Tibial artery (tissue), 4 donors: ENCODE results near the gene ZNF593.

ENCODE experiments used
- DNase-seq, 2 donors: peaks; one replicate each; pipeline ENCODE4 v3.0.0-alpha.2; 2019
- H3K27ac ChIP-seq, 2 donors: fragments of 200-600 bp; sonication (generic) in 1 of 2; 1 replicate in 1 of 2; 2 replicates in 1 of 2; pipeline ENCODE4 v1.5.1; 2018 to 2019; ENCODE audit warnings: mild to moderate bottlenecking in 1 of 2
- H3K27me3 ChIP-seq, 2 donors: fragments of 200-600 bp; sonication (generic) in 1 of 2; one replicate each; pipeline versions ENCODE4 v1.5.1 to v1.6.0; 2016 to 2019
- H3K36me3 ChIP-seq, 3 donors: fragments of 200-600 bp; sonication (generic) in 2 of 3; one replicate each; pipeline ENCODE4 v1.5.1; 2016 to 2019; ENCODE audit warnings: mild to moderate bottlenecking in 2 of 3
- H3K4me1 ChIP-seq, 4 donors: fragments of 200-600 bp; sonication (generic) in 2 of 4; 1 replicate in 3 of 4; 2 replicates in 1 of 4; pipeline ENCODE4 v1.5.1; 2016 to 2019
- H3K4me3 ChIP-seq, 2 donors: fragments of 200-600 bp; sonication (generic) in 1 of 2; 1 replicate in 1 of 2; 2 replicates in 1 of 2; pipeline ENCODE4 v1.5.1; 2018 to 2019; ENCODE audit warnings: mild to moderate bottlenecking in 2 of 2
- H3K9me3 ChIP-seq, 3 donors: fragments of 200-600 bp; sonication (generic) in 1 of 3; one replicate each; pipeline ENCODE4 v1.5.1; 2016 to 2019
- intact Hi-C: fragments of 100-400 bp; cut with DNase I; formaldehyde crosslinking; loops from one replicate; pipeline ENCODE4 v1.15.0; 2023; ENCODE audit warnings: low total_unique reads
- TF ChIP-seq, protein P1 (sequence below), 2 experiments: fragments of 200-600 bp in 1 of 2; fragments of 450-650 bp in 1 of 2; IDR thresholded peaks; one replicate each; pipeline ENCODE4 v1.5.1; 2017 to 2019; ENCODE audit warnings: antibody characterized with exemption in 2 of 2, mild to moderate bottlenecking in 1 of 2, moderate library complexity in 1 of 2

Gene ZNF593

DNA sequence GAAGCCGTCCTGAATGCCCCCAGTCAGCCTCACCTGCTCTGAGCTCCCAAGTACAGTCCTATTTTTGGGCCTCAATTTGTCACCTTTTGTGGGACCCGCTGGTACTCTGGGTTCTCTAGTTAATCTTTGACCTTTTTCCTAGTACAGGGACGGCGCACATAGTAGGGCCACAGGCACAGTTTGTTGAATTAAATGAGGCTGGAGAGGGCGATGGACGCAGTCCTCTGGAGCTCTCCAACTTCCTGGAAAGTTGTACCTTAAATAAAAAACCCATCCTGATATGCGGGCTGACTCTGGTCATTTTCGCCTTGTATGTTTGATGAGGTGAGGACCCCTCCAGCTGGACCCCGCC lies 6.0 kb upstream of the ZNF593 start:
- H3K36me3 ChIP-seq = no peaks in the 10 kb centered on the region
- H3K27ac ChIP-seq = no peak overlapping the region
- peak overlapping the region; percentile 44 to 59 for H3K4me3 ChIP-seq
- H3K4me1 ChIP-seq = peaks cover 0 to 28% (median 20%) of the 10 kb centered on the region in 4 donors
- TF ChIP-seq, protein P1, sequence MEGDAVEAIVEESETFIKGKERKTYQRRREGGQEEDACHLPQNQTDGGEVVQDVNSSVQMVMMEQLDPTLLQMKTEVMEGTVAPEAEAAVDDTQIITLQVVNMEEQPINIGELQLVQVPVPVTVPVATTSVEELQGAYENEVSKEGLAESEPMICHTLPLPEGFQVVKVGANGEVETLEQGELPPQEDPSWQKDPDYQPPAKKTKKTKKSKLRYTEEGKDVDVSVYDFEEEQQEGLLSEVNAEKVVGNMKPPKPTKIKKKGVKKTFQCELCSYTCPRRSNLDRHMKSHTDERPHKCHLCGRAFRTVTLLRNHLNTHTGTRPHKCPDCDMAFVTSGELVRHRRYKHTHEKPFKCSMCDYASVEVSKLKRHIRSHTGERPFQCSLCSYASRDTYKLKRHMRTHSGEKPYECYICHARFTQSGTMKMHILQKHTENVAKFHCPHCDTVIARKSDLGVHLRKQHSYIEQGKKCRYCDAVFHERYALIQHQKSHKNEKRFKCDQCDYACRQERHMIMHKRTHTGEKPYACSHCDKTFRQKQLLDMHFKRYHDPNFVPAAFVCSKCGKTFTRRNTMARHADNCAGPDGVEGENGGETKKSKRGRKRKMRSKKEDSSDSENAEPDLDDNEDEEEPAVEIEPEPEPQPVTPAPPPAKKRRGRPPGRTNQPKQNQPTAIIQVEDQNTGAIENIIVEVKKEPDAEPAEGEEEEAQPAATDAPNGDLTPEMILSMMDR (IDR thresholded peaks at IDR 0.05) = no peak
- H3K9me3 ChIP-seq = no peaks in the 10 kb centered on the region
- peaks cover 0 to 14% of the 10 kb centered on the region in 2 donors for H3K27me3 ChIP-seq
- no peak for DNase-seq
- intact Hi-C loops = loop anchor here (5.0 kb wide), 1 partner anchor 51 kb away; the partner anchor contains the start of gene PDIK1L

DNA sequence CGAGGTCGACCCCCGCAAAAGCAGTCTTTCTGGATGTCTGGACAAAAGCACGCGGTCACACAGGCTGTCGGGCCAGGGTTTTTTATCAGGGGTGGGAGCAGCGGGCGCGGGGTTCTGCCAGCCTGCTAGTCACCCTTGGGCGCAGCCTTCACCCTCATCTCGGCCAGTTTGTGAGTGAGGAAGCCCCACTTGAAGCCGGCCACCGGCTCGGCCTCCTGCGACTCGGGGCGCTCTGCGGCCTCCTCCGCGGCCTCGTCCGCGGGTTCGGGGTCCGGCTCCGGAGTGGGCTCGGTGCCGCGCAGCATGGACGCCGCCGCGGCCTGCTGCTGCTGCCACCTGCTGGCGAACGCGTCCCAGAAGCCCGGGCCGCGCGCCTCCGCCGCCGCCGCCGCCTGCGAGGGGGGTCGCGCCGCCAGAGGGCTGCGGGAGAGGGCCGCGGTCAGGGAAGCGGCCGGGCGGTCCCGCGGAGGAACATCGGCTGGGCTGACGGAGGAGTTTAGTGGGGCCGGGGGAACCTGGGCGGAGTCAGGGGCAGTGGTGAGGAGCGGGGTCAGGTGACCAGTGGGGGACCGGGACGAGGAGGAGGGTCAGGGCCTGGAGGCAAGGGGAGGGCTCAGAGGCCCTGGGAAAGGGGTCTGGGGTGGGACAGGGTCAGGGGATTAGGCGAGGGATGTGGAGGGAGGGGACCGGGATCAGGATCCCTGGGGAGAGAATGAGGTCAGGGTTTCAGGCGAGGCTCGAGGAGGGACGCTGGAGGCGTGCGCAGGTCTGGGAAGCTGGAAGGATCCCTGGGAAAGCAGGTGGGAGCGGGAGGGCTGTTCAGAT lies 5.5 kb upstream of the ZNF593 start:
- peaks cover 0 to 10% of the 10 kb centered on the region in 2 donors for H3K27me3 ChIP-seq
- DNase-seq = no peak
- no peaks in the 10 kb centered on the region for H3K9me3 ChIP-seq
- H3K4me3 ChIP-seq = peak overlapping the region; percentile 44 to 59
- peak overlapping the region; percentile 26 to 52 for H3K27ac ChIP-seq
- TF ChIP-seq, protein P1 (IDR thresholded peaks at IDR 0.05) = peak; percentile 49 to 70
- H3K36me3 ChIP-seq = no peaks in the 10 kb centered on the region
- intact Hi-C loops = loop anchor here (5.0 kb wide), 1 partner anchor 52 kb away; the partner anchor contains the start of gene PDIK1L
- peaks cover 0 to 28% (median 21%) of the 10 kb centered on the region in 4 donors for H3K4me1 ChIP-seq

DNA sequence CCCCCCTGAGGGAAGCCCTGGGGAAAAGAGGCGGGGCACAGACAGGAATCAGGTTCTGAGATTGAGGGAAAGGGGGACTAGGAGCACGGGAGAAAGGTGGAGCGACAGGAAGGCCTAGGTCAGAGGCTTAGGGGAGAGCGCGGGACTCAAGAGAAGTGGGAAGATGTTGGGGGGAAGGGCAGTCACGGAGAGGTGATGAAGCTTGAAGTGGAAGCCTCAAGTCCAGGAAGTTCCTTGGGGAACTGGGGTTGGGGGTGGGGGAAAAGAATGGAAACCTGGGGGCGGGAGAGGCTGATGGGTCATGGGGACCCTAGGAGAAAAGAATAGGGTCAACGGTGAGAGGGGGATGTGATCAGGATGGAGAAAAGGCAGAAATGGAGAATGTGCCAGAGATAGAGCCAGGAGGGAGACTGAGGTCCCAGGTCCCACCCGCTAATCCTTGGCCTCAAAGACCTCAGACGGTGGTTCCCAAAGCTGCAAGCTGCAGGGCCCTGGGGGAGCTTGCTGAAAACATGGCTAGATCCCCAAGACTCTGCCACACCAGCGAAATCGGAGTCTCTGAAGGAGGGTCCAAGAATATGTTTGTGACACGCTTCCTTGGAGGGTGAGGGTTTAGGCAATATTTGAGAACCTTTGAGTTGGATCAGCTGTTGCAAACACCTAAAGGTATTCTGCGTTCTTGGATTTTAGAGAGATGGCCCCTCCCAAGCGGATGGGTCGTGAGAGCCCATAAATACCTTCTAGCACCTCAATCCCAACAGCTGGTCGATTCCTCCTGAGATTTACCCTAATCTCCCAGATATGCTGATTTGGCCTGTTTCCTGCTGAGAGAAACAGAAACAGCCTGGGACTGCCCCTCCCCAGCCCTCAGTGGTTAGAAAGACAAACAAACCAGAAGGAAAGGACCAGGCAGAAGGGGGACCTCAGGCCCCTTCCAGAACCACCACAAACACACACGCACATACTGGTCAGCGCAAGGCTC lies 4.6 kb upstream of the ZNF593 start:
- peaks cover 0 to 6% of the 10 kb centered on the region in 2 donors for H3K27me3 ChIP-seq
- TF ChIP-seq, protein P1 (IDR thresholded peaks at IDR 0.05) = no peak
- no peaks in the 10 kb centered on the region for H3K36me3 ChIP-seq
- H3K9me3 ChIP-seq = no peaks in the 10 kb centered on the region
- peak overlapping the region; percentile 26 to 52 for H3K27ac ChIP-seq
- peaks cover 0 to 32% (median 23%) of the 10 kb centered on the region in 4 donors for H3K4me1 ChIP-seq
- DNase-seq = no peak
- intact Hi-C loops = loop anchor here (5.0 kb wide), 1 partner anchor 53 kb away; the partner anchor contains the start of gene PDIK1L
- H3K4me3 ChIP-seq = no peak overlapping the region

DNA sequence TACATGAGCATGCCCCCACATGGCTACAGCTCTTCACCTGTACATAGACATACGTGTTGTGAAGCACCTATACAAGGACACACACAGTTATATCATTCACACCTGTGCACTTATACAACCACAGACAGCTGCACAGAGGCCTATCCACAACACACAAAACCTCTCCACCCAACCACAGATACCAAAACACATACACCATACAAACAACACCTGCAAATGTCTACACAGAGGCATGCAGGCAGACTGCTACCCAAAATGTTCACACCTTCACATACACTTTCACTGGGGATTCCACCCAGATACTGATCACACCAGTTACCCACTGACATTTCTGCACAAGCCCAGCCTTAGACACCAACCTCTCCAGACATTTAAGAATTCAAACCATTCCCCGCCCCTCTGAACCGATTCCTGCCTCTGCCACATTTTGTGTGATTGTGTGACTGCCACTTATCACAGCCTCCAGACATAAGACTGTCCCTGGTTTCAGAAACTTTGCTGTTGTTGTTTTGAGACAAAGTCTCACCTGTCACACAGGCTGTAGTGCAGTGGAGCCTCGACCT lies 2.9 kb upstream of the ZNF593 start:
- H3K27ac ChIP-seq = no peak overlapping the region
- TF ChIP-seq, protein P1 (IDR thresholded peaks at IDR 0.05) = no peak
- no peaks in the 10 kb centered on the region for H3K9me3 ChIP-seq
- intact Hi-C loops = no loop called here
- H3K4me3 ChIP-seq = no peak overlapping the region
- DNase-seq = no peak
- H3K27me3 ChIP-seq = no peaks in the 10 kb centered on the region
- peaks cover 0 to 4% (median 0%) of the 10 kb centered on the region in 3 donors for H3K36me3 ChIP-seq
- H3K4me1 ChIP-seq = peaks cover 0 to 38% (median 26%) of the 10 kb centered on the region in 4 donors
